Upper lobe of left lung (tissue), 4 donors: ENCODE results near the gene C19orf47.
"Not testable (repeated sequence)": the region's sequence is repeated elsewhere in the genome, so short reads cannot be mapped to it uniquely, and the experiment has no call there.

Experiments
- EP300 ChIP-seq, 4 donors: sonication (generic); formaldehyde crosslinking; IDR thresholded peaks; one replicate each; pipeline ENCODE4 v1.5.1; 2017; ENCODE audit warnings: antibody characterized with exemption in 4 of 4, control low read depth in 2 of 4
- POLR2A ChIP-seq, 4 donors: fragments of 450-650 bp; IDR thresholded peaks; one replicate each; pipeline ENCODE4 v1.5.1; 2016 to 2017; ENCODE audit warnings: antibody characterized with exemption in 4 of 4, mild to moderate bottlenecking in 2 of 4
- POLR2AphosphoS5 ChIP-seq, 2 donors: sonication (generic); formaldehyde crosslinking; IDR thresholded peaks; one replicate each; pipeline ENCODE4 v1.5.1; 2017; ENCODE audit warnings: antibody characterized with exemption in 2 of 2
- TF ChIP-seq, protein P1 (sequence below), 6 experiments: fragments of 450-650 bp in 4 of 6; fragments of 200-600 bp in 2 of 6; sonication (generic) in 2 of 6; IDR thresholded peaks; one replicate each; pipeline ENCODE4 v1.5.1; 2016 to 2019; ENCODE audit warnings: antibody characterized with exemption in 6 of 6

DNA sequence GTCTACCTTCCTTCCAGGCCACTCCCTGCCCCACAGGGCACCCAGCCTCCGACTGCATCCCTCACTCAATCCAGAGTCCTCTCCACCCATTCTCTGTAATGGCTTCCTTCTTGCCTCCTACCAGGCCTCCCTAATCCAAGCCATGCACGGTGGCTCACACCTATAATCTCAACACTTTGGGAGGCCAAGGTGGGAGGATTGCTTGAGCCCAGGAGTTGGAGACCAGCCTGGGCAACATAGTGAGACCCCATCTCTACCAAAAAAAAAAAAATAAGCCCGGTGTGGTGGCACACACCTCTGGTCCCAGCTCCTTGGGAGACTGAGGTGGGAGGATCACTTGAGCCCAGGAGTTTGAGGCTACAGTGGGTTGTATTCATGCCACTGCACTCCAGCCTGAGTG is 22.1 kb upstream of the C19orf47 start:
- not testable (repeated sequence) for TF ChIP-seq POLR2A, POLR2AphosphoS5, EP300 (IDR thresholded peaks at IDR 0.05)
- TF ChIP-seq, protein P1, sequence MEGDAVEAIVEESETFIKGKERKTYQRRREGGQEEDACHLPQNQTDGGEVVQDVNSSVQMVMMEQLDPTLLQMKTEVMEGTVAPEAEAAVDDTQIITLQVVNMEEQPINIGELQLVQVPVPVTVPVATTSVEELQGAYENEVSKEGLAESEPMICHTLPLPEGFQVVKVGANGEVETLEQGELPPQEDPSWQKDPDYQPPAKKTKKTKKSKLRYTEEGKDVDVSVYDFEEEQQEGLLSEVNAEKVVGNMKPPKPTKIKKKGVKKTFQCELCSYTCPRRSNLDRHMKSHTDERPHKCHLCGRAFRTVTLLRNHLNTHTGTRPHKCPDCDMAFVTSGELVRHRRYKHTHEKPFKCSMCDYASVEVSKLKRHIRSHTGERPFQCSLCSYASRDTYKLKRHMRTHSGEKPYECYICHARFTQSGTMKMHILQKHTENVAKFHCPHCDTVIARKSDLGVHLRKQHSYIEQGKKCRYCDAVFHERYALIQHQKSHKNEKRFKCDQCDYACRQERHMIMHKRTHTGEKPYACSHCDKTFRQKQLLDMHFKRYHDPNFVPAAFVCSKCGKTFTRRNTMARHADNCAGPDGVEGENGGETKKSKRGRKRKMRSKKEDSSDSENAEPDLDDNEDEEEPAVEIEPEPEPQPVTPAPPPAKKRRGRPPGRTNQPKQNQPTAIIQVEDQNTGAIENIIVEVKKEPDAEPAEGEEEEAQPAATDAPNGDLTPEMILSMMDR (IDR thresholded peaks at IDR 0.05): not testable (repeated sequence)
